HCT116 (cell line): ENCODE data around the gene IPO5.

Source experiments
- POLR2A ChIP-seq: IDR thresholded peaks from 2 replicates; pipeline ENCODE4 v1.7.0; 2011; ENCODE audit warnings: borderline replicate concordance; ENCODE audit not compliant: insufficient read depth, insufficient read length; ENCODE audit errors: extremely low read depth
- POLR2AphosphoS5 ChIP-seq: IDR thresholded peaks from 2 replicates; pipeline ENCODE4 v1.6.1; 2011; ENCODE audit warnings: mild to moderate bottlenecking, low read depth, low read length, moderate library complexity
- RAD21 ChIP-seq: IDR thresholded peaks from 2 replicates; pipeline ENCODE4 v1.6.1; 2012; ENCODE audit warnings: low read depth, mild to moderate bottlenecking
- TF ChIP-seq, protein P1 (sequence below), 3 experiments: fragments of 200-600 bp in 1 of 3; sonication (generic) in 1 of 3; IDR thresholded peaks in 2 of 3; conservative IDR thresholded peaks in 1 of 3; 2 replicates each; pipeline ENCODE4 v1.5.1; 2012 to 2017; ENCODE audit warnings: low read depth in 2 of 3, low read length in 2 of 3, antibody characterized with exemption in 1 of 3, borderline replicate concordance in 1 of 3, control low read depth in 1 of 3, mild to moderate bottlenecking in 1 of 3, mixed read lengths in 1 of 3, mixed run types in 1 of 3, moderate library complexity in 1 of 3; ENCODE audit not compliant: insufficient read depth in 1 of 3

DNA sequence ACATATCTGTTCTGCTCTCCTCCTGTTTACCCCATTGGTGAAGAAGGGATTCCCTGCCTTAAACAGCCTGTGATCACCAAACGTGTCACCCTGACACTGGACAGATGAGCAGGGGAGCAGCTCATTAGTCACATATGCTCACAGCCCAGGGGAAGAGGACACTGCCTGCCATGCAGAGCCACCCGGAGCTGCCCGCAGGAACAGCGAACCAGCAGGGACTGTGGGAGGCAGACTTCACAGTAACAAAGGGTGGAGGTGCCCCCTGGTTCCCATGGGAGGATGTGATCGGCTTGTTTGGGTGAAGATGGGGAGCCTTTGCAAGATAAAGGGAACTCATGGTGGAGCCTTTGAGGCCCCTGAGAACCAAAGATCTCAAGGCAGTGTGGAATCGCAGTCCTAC is 100.8 kb downstream of the IPO5 start:
- no peak for TF ChIP-seq POLR2A
- TF ChIP-seq, protein P1, sequence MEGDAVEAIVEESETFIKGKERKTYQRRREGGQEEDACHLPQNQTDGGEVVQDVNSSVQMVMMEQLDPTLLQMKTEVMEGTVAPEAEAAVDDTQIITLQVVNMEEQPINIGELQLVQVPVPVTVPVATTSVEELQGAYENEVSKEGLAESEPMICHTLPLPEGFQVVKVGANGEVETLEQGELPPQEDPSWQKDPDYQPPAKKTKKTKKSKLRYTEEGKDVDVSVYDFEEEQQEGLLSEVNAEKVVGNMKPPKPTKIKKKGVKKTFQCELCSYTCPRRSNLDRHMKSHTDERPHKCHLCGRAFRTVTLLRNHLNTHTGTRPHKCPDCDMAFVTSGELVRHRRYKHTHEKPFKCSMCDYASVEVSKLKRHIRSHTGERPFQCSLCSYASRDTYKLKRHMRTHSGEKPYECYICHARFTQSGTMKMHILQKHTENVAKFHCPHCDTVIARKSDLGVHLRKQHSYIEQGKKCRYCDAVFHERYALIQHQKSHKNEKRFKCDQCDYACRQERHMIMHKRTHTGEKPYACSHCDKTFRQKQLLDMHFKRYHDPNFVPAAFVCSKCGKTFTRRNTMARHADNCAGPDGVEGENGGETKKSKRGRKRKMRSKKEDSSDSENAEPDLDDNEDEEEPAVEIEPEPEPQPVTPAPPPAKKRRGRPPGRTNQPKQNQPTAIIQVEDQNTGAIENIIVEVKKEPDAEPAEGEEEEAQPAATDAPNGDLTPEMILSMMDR (IDR thresholded peaks at IDR 0.05 in 2 of 3, conservative IDR thresholded peaks at IDR 0.05 in 1 of 3; ENCODE audit: borderline replicate concordance in 1 of 3, insufficient read depth in 1 of 3, low read depth in 2 of 3, low read length in 2 of 3), result no peak
- no peak for TF ChIP-seq POLR2AphosphoS5
- TF ChIP-seq RAD21, result no peak
